Transverse colon (tissue), 3 donors: ENCODE data around the gene GOPC.

Source experiments
- CTCF ChIP-seq, 5 experiments: fragments of 200-600 bp in 3 of 5; fragments of 450-650 bp in 2 of 5; sonication (generic) in 3 of 5; IDR thresholded peaks; 1 replicate in 2 of 5; 2 replicates in 3 of 5; pipeline ENCODE4 v1.5.1; 2016 to 2017; ENCODE audit warnings: antibody characterized with exemption in 5 of 5, inconsistent platforms in 3 of 5, mild to moderate bottlenecking in 2 of 5, moderate library complexity in 1 of 5
- POLR2A ChIP-seq: fragments of 450-650 bp; IDR thresholded peaks from one replicate; pipeline ENCODE4 v1.6.1; 2016; ENCODE audit warnings: antibody characterized with exemption, mild to moderate bottlenecking, moderate library complexity

- TF ChIP-seq CTCF (IDR thresholded peaks at IDR 0.05) (no peak), POLR2A (no peak)
Measured at GRCh38 chr6:117515326-117515725, 87.0 kb downstream of the GOPC start.
